ENCODE results near the gene MAN1A2. TPM values are rescaled to one million over a fixed set of nuclear protein-coding genes. Genes with fewer than 3 reads are reported as not detected.

MAN1A2 gene
- total RNA-seq, 1 donor from 2014 or later, result 42.7 TPM

GRCh38 chr1:117373932-117374331 lies 6.7 kb downstream of the MAN1A2 start:
- H3K27me3 Mint-ChIP-seq (ENCODE audit: low read depth), result no peaks in the 10 kb centered on the region
- H3K36me3 Mint-ChIP-seq (ENCODE audit: low read depth), result no peaks in the 10 kb centered on the region
- no peaks in the 10 kb centered on the region for H3K9me3 Mint-ChIP-seq (ENCODE audit: low read depth)
- DNase-seq (ENCODE audit: low spot score), result no peak
- no peak overlapping the region for H3K4me3 Mint-ChIP-seq (ENCODE audit: unreplicated experiment)
- peak overlapping the region; percentile 37 for H3K27ac Mint-ChIP-seq (ENCODE audit: unreplicated experiment)
- TF ChIP-seq CTCF (IDR thresholded peaks at IDR 0.05), result no peak
- peaks cover 52% of the 10 kb centered on the region for H3K4me1 Mint-ChIP-seq (ENCODE audit: low read depth)

DNA sequence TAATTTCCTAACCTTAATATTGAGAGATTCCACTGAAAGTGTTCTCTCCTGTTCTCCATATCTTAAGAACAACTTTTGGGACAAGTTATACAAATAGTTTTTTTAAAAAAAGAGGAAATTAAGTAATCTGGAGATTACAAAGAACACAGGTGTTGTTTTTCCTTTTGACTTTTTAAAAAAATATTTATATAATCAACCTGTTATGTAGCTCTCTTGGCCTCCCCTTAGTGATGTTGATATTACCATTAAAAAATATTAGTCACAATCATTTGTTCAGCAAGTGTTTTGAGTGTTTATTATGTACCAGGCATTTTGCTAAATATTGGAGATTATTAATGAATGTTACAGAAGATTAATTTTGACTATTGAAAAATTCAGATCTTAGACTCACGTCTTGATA lies 8.1 kb downstream of the MAN1A2 start:
- no peaks in the 10 kb centered on the region for H3K9me3 Mint-ChIP-seq (ENCODE audit: low read depth)
- no peak for TF ChIP-seq CTCF (IDR thresholded peaks at IDR 0.05)
- H3K27me3 Mint-ChIP-seq (ENCODE audit: low read depth), result no peaks in the 10 kb centered on the region
- H3K4me1 Mint-ChIP-seq (ENCODE audit: low read depth), result peaks cover 39% of the 10 kb centered on the region
- H3K4me3 Mint-ChIP-seq (ENCODE audit: unreplicated experiment), result no peak overlapping the region
- no peaks in the 10 kb centered on the region for H3K36me3 Mint-ChIP-seq (ENCODE audit: low read depth)
- DNase-seq (ENCODE audit: low spot score), result no peak
- H3K27ac Mint-ChIP-seq (ENCODE audit: unreplicated experiment), result no peak overlapping the region

- peaks cover 12% of the 10 kb centered on the region for H3K4me1 Mint-ChIP-seq (ENCODE audit: low read depth)
- no peaks in the 10 kb centered on the region for H3K27me3 Mint-ChIP-seq (ENCODE audit: low read depth)
- peaks cover 9% of the 10 kb centered on the region for H3K36me3 Mint-ChIP-seq (ENCODE audit: low read depth)
- H3K9me3 Mint-ChIP-seq (ENCODE audit: low read depth), result peaks cover 14% of the 10 kb centered on the region
- no peak for TF ChIP-seq CTCF (IDR thresholded peaks at IDR 0.05)
- DNase-seq (ENCODE audit: low spot score), result no peak
- no peak overlapping the region for H3K27ac Mint-ChIP-seq (ENCODE audit: unreplicated experiment)
- H3K4me3 Mint-ChIP-seq (ENCODE audit: unreplicated experiment), result no peak overlapping the region
These were observed 19.9 kb downstream of the MAN1A2 start for GRCh38 chr1:117387060-117387633.

- Mint-ChIP-seq H3K4me3 (ENCODE audit: unreplicated experiment) (no peak overlapping the region), H3K9me3 (ENCODE audit: low read depth) (peaks cover 9% of the 10 kb centered on the region), H3K36me3 (ENCODE audit: low read depth) (peaks cover 7% of the 10 kb centered on the region), H3K4me1 (ENCODE audit: low read depth) (peaks cover 23% of the 10 kb centered on the region), H3K27me3 (ENCODE audit: low read depth) (no peaks in the 10 kb centered on the region), H3K27ac (ENCODE audit: unreplicated experiment) (no peak overlapping the region)
- DNase-seq (ENCODE audit: low spot score), result no peak
- no peak for TF ChIP-seq CTCF (IDR thresholded peaks at IDR 0.05)
These were observed 21.1 kb downstream of the MAN1A2 start for GRCh38 chr1:117388328-117388727.

- H3K4me1 Mint-ChIP-seq (ENCODE audit: low read depth), result peaks cover 28% of the 10 kb centered on the region
These were observed 22.0 kb downstream of the MAN1A2 start for GRCh38 chr1:117389284-117389683.

More at GRCh38 chr1:117389284-117389683, 22.0 kb downstream of the MAN1A2 start:
- Mint-ChIP-seq H3K4me3 (ENCODE audit: unreplicated experiment) (no peak overlapping the region), H3K36me3 (ENCODE audit: low read depth) (peaks cover 2% of the 10 kb centered on the region), H3K9me3 (ENCODE audit: low read depth) (peaks cover 3% of the 10 kb centered on the region), H3K27ac (ENCODE audit: unreplicated experiment) (no peak overlapping the region), H3K27me3 (ENCODE audit: low read depth) (no peaks in the 10 kb centered on the region)
- no peak for DNase-seq (ENCODE audit: low spot score)
- no peak for TF ChIP-seq CTCF (IDR thresholded peaks at IDR 0.05)

Measured in chondrocyte (in vitro differentiated cells).